PC-9 (cell line): Measurements from ENCODE around the gene HIVEP2.

Experiments
- CTCF ChIP-seq: fragments of 200-600 bp; sonication (generic); conservative IDR thresholded peaks from 2 replicates; pipeline ENCODE4 v1.6.1; 2017; ENCODE audit warnings: mixed run types, antibody characterized with exemption, mild to moderate bottlenecking, moderate library complexity
- EZH2 ChIP-seq: fragments of 200-600 bp; sonication (generic); IDR thresholded peaks from 2 replicates; pipeline ENCODE4 v1.8.0; 2017; ENCODE audit warnings: antibody characterized with exemption, low read depth

GRCh38 chr6:142851601-142852000 lies 93.4 kb downstream of the HIVEP2 start:
- TF ChIP-seq EZH2 (no peak), CTCF (no peak)
